ENCODE results near the gene TSPYL6. TPM values are rescaled to one million over a fixed set of nuclear protein-coding genes. Genes with fewer than 3 reads are reported as not detected.

TSPYL6 gene
- total RNA-seq: not detected

DNA sequence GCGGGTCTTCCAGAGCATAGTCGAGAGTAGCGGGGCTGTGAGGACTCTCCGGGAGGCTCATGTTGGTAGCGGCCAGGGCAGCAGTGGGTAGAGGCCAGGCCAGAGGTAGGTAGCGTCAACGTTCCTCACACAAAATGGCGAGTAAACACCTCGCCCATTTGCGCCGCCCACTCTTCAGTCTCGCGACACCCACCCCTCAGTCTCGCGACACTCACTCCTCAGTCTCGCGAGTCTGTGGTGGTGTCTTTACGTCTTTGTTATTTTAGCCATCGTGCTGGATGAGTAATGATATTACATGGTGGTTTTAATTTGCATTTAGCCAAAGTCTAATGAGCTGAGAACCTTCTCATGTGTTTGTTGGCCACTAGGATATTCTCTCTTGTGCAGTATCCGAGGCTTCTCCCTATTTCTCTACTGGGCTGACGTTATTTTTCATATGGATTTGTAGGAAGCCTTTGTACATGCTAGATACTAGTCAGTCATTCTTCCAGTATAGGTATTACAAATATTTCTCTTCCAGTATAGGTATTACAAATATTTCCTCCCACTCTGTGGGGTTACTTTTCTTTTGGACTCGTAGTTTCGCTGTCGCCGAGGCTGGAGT is at the start of gene TSPYL6:
Gene TSPYL6, minus strand, starts transcription at position 139 of the 604 bp plus-strand sequence. Its CDS starts 78 bp downstream, at position 61.

Other genes with a start within 250 kb of the TSPYL6 start
- gene ACYP2, start 140.6 kb downstream of the TSPYL6 start, total RNA-seq: 1 to 10 TPM; 4.3 to 6.2 TPM
- 100 to 1,000 TPM; 185 to 232 TPM for gene SPTBN1, start 200.1 kb upstream of the TSPYL6 start, total RNA-seq

Data from melanocyte of skin (primary cell).